Activated naive CD4-positive, alpha-beta T cell treated with anti-CD3 and anti-CD28 coated beads, Interleukin-2, amount 50 U/mL, for 72 hours (primary cell): ENCODE results near the gene AOX1. TPM values are rescaled to one million over a fixed set of nuclear protein-coding genes. Genes with fewer than 3 reads are reported as not detected.
A peak's percentile ranks its signal among the peaks of the same experiment; 100 is the strongest.
"Not testable (repeated sequence)": the region's sequence is repeated elsewhere in the genome, so short reads cannot be mapped to it uniquely, and the experiment has no call there.

Experiments
- ATAC-seq, 2 donors: fragments of 150-1000 bp; cut with Tn5 transposase; 2 replicates each; pipeline ENCODE4 v1.10.0; 2021; ENCODE audit warnings: mild to moderate bottlenecking in 2 of 2, moderate library complexity in 2 of 2
- DNase-seq, 2 donors: peaks; one replicate each; pipeline ENCODE4 v3.0.0; 2021 to 2022; ENCODE audit warnings: low spot score in 2 of 2
- H3K27ac Mint-ChIP-seq, 2 donors: one replicate each; pipeline ENCODE4 v1.8.0; 2022; ENCODE audit warnings: mild to moderate bottlenecking in 2 of 2, mixed read lengths in 2 of 2
- H3K36me3 Mint-ChIP-seq, 2 donors: one replicate each; pipeline ENCODE4 v1.8.0; 2022; ENCODE audit warnings: mixed read lengths in 2 of 2
- H3K9me3 Mint-ChIP-seq, 2 donors: one replicate each; pipeline ENCODE4 v1.8.0; 2022; ENCODE audit warnings: mixed read lengths in 2 of 2
- total RNA-seq, 2 donors: library from RNA; stranded (reverse); gene quantifications; one replicate each; pipeline ENCODE4 v1.2.3, GENCODE V29; 2022

The AOX1 gene
- total RNA-seq, 2 donors from 2014 or later = 0.05 to 0.49 TPM

- no peak for DNase-seq
- Mint-ChIP-seq H3K27ac (no peak overlapping the region), H3K9me3 (no peaks in the 10 kb centered on the region), H3K36me3 (no peaks in the 10 kb centered on the region)
- no peak for ATAC-seq
These were observed 112.4 kb downstream of the AOX1 start for GRCh38 chr2:200698217-200698616.

DNA sequence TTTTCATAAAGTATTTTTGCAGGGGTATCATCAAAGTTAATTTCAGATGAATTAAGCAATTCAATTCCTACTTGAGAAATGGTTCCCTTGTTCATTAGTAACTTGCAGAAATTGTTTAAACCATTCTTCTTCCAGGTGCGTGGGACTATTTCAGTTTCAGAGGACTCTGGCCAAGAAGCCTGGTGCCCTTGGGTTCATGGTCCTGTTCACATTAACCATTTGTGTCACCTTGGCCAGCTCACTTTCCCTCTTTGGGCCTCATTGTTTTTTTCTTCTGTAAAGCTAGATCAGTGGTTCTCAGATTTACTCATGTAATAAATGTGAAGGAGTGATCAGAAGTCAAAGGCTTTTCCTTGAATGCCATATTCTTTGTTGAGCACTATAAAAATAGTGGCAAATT, 113.5 kb downstream of the AOX1 start:
- ATAC-seq = no peak
- Mint-ChIP-seq H3K9me3 (no peaks in the 10 kb centered on the region), H3K27ac (no peak overlapping the region)

GRCh38 chr2:200700856-200701255, 115.0 kb downstream of the AOX1 start:
- Mint-ChIP-seq H3K27ac (no peak overlapping the region), H3K36me3 (no peaks in the 10 kb centered on the region), H3K9me3 (no peaks in the 10 kb centered on the region)
- no peak for DNase-seq
- ATAC-seq = no peak

More for the DNA sequence above, 113.5 kb downstream of the AOX1 start:
- H3K36me3 Mint-ChIP-seq = no peaks in the 10 kb centered on the region
- no peak for DNase-seq

- ATAC-seq = no peak
- Mint-ChIP-seq H3K9me3 (no peaks in the 10 kb centered on the region), H3K36me3 (no peaks in the 10 kb centered on the region), H3K27ac (no peak overlapping the region)
- no peak for DNase-seq
These were observed 116.2 kb downstream of the AOX1 start for GRCh38 chr2:200702044-200702443.

DNA sequence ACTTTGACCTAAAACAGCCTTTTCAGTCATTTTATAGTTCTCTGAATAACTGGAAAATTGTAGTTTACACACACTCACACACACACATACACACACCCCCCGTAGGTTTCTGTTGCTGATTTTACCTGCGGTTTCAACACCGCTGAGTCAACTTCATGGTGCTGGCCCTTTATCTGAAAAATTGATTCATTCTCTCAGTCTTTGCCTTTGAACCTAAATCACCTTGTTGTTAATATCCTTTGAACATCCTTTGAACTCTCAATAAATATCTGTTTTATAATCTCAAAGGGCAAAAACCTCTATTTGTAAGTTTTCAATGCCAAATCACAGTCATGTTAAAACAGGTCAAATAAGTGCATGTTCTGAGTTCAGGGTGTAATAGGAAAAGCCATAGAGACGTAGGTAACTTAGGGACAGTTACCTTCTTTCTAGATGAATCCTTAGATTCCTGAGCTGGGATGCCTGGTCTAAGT, 116.9 kb downstream of the AOX1 start:
- DNase-seq (peak in 1 of 2 donors; percentile 66), ATAC-seq (peak; percentile 69 to 89)
- no peaks in the 10 kb centered on the region for H3K9me3 Mint-ChIP-seq
- H3K36me3 Mint-ChIP-seq = no peaks in the 10 kb centered on the region
- H3K27ac Mint-ChIP-seq = peak overlapping the region; percentile 32 to 60

GRCh38 chr2:200703127-200703925, 117.5 kb downstream of the AOX1 start:
- DNase-seq = peak in 1 of 2 donors; percentile 29
- peaks cover 0 to 6% of the 10 kb centered on the region in 2 donors for H3K36me3 Mint-ChIP-seq
- H3K27ac Mint-ChIP-seq = peak overlapping the region; percentile 80 to 91
- ATAC-seq = peak; percentile 70 to 88
- H3K9me3 Mint-ChIP-seq = no peaks in the 10 kb centered on the region

DNA sequence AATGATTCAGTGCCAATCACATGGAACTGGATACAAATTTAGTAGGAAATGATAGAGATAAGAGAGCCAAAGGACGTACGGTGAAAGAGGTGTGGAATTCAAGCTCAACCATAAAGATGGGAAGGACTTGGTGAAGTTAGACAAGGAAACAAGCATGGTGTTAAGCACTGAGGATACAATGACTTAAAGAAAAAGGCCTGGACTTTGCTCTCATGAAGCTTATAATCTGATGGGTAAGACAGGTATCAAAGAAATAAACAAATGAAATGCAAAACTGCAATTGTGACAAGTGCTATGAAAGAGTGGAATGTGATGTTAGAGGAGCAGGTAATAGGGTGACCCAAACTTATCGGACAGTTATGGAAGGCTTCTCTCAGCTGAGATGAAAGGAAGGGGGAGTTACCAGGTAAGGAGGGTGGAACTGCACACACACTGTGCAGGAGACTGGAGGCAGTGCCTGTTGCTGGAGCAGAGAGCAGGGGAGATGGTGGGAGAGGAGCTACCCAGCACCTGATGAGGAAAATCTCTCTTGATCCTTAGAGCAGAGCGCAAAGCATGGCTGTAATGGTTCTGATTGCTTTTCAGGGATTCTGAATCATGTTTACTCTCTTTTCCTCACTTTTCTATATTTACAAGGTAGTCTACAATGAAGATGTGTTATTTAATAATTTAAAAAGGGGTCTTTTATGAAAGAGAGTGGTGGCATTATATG, 118.3 kb downstream of the AOX1 start:
- Mint-ChIP-seq H3K9me3 (no peaks in the 10 kb centered on the region), H3K36me3 (peaks cover 0 to 8% of the 10 kb centered on the region in 2 donors), H3K27ac (peak overlapping the region; percentile 80 to 91)
- ATAC-seq (no peak), DNase-seq (no peak)

DNA sequence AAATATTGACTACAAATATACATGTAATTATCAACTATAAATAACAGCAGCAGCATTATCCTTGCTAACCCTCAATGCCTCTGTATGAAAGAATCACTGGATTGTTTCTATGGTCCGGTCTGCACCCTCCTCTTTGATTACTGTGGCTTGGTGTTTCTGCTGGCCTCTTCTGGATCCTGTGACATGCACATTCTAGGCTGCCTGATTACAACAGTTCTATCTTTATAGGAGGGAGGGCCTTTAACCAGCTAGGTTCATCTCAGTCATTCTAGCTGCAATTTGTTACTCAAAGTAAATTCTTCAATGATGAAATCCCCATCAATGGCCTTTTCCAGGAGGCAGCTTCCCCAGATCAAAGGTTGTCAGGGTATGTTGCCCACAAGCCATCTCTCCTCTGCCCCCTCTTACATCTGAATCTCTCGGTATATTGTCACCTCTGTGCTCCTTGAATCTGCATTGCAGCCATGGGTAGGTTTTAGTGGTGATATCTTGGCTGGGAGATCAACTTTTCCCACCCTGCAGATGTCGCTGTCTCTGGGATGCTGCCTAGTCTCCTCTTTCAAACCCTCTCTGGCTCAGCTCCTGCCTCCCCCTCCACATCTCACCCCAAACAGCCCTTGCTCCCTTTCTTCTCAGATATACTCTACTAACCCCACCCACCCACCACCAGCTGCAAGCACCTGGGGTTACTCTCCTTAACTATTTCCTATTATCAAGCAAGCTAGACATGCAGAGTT, 119.7 kb downstream of the AOX1 start:
- no peak for DNase-seq
- peaks cover 0 to 12% of the 10 kb centered on the region in 2 donors for H3K36me3 Mint-ChIP-seq

GRCh38 chr2:200708943-200709342, 123.1 kb downstream of the AOX1 start:
- Mint-ChIP-seq H3K36me3 (peaks cover 0 to 17% of the 10 kb centered on the region in 2 donors), H3K27ac (no peak overlapping the region), H3K9me3 (peaks cover 0 to 3% of the 10 kb centered on the region in 2 donors)
- ATAC-seq = no peak
- no peak for DNase-seq

More for the DNA sequence above, 119.7 kb downstream of the AOX1 start:
- Mint-ChIP-seq H3K27ac (no peak overlapping the region), H3K9me3 (peaks cover 0 to 1% of the 10 kb centered on the region in 2 donors)
- ATAC-seq = peak in 1 of 2 donors; percentile 7

DNA sequence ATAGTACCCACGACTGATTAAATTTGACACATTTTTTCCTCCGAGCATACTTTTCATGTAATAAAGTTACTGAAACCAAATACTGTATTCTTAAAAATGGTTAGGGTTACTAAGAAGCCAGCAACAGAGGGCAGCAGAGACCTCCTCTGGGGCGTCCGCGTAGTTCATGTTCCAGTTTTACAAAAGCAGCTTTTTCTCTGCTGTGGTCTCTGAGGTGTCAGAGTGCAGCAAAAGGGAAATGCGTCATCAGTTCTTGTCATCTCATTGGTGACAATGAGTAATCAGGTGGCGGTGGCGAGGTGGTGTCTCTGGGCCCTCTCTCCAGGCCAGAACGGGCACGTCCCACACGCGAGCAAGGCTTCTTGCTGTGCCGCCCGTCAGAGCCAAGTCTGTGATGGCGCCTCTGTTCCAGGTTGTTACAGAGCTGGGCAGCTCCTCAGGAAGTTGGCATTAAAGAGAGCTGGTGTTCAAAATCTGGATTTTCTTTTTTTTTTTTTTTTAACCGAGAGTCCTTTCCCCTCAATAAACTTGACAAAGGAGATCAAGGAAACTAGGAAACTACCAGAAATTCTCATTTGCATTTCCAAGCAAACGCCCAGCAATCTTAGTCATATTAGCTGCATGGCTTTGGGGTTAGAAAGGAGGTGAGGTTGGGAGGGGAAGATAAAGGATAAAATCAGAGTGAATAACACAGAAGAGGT, 127.3 kb downstream of the AOX1 start:
- Mint-ChIP-seq H3K36me3 (peaks cover 0 to 13% of the 10 kb centered on the region in 2 donors), H3K9me3 (peaks cover 0 to 8% of the 10 kb centered on the region in 2 donors), H3K27ac (peak overlapping the region; percentile 98 to 99)
- ATAC-seq (peak; percentile 96 to 99), DNase-seq (peak; percentile 88 to 95)

- DNase-seq = peak in 1 of 2 donors; percentile 71
- Mint-ChIP-seq H3K27ac (peak overlapping the region; percentile 98 to 99), H3K36me3 (peaks cover 0 to 14% of the 10 kb centered on the region in 2 donors), H3K9me3 (peaks cover 3 to 13% of the 10 kb centered on the region in 2 donors)
- ATAC-seq = no peak
These were observed 127.9 kb downstream of the AOX1 start for GRCh38 chr2:200713704-200714064.

- peaks cover 0 to 26% of the 10 kb centered on the region in 2 donors for H3K36me3 Mint-ChIP-seq
- not testable (repeated sequence) for DNase-seq, H3K27ac Mint-ChIP-seq, ATAC-seq
- H3K9me3 Mint-ChIP-seq = peaks cover 3 to 24% of the 10 kb centered on the region in 2 donors
These were observed 129.2 kb downstream of the AOX1 start for GRCh38 chr2:200715014-200715413.

- ATAC-seq = no peak
- H3K9me3 Mint-ChIP-seq = peaks cover 3 to 21% of the 10 kb centered on the region in 2 donors
These were observed 130.6 kb downstream of the AOX1 start for GRCh38 chr2:200716386-200716785.

More at GRCh38 chr2:200716386-200716785, 130.6 kb downstream of the AOX1 start:
- no peak for DNase-seq
- H3K36me3 Mint-ChIP-seq = peaks cover 0 to 22% of the 10 kb centered on the region in 2 donors
- no peak overlapping the region for H3K27ac Mint-ChIP-seq
